GM12873 (cell line): Measurements from ENCODE around the gene NAP1L4.

Experiments
- TF ChIP-seq, protein P1 (sequence below): IDR thresholded peaks from 2 replicates; pipeline ENCODE4 v1.5.1; 2012; ENCODE audit warnings: low read depth, mild to moderate bottlenecking, moderate library complexity, low read length, control low read depth; ENCODE audit not compliant: insufficient read depth; ENCODE audit errors: missing control alignments

The NAP1L4 gene

DNA sequence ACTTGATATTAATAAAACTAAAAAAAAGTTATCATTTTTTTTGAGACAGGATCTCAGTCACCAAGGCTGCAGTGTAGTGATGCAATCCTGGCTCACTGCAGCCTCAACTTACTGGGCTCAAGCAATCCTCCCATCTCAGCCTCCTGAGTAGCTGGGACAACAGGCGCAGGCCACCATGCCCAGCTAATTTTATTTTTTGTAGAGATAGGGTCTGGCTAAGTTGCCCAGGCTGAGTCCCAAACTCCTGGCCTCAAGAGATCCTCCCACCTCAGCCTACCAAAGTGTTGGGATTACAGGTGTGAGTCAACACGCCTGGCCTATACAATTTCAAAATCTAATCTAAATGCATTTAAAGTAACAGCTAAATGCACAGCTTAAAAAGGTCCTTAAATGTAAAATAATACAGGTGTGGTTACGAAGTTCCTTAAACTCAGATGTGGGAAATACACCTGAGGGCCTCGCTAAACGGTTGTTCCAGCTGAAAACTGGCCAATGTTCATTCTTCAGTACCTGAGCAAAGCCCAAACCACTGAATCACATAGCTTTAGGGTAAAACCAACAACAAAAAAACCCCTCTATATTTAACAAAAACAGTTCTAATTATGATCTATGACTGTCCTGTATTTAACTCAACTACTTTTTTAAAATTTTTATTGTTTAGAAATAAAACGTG lies 11.8 kb downstream of the NAP1L4 start:
- TF ChIP-seq, protein P1, sequence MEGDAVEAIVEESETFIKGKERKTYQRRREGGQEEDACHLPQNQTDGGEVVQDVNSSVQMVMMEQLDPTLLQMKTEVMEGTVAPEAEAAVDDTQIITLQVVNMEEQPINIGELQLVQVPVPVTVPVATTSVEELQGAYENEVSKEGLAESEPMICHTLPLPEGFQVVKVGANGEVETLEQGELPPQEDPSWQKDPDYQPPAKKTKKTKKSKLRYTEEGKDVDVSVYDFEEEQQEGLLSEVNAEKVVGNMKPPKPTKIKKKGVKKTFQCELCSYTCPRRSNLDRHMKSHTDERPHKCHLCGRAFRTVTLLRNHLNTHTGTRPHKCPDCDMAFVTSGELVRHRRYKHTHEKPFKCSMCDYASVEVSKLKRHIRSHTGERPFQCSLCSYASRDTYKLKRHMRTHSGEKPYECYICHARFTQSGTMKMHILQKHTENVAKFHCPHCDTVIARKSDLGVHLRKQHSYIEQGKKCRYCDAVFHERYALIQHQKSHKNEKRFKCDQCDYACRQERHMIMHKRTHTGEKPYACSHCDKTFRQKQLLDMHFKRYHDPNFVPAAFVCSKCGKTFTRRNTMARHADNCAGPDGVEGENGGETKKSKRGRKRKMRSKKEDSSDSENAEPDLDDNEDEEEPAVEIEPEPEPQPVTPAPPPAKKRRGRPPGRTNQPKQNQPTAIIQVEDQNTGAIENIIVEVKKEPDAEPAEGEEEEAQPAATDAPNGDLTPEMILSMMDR, result no peak

DNA sequence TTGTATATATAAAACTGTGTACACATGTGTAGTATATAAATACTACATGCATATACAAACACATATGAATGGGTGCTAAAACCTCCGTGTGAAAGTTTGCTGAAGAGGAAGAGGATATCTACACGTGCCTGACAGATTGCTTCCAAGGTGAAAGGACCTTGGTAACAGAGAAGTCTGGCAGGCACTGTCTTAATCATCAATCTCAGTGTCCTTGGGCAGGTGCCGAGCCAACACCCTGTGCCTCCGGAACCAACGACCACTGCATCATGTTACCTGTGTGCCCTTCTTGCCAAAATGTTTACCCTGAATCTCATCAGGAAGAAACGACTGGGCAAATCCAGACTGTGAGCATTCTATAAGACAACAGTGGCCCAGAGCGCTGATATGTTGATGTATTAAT lies 15.0 kb downstream of the NAP1L4 start:
- TF ChIP-seq, protein P1, result no peak

DNA sequence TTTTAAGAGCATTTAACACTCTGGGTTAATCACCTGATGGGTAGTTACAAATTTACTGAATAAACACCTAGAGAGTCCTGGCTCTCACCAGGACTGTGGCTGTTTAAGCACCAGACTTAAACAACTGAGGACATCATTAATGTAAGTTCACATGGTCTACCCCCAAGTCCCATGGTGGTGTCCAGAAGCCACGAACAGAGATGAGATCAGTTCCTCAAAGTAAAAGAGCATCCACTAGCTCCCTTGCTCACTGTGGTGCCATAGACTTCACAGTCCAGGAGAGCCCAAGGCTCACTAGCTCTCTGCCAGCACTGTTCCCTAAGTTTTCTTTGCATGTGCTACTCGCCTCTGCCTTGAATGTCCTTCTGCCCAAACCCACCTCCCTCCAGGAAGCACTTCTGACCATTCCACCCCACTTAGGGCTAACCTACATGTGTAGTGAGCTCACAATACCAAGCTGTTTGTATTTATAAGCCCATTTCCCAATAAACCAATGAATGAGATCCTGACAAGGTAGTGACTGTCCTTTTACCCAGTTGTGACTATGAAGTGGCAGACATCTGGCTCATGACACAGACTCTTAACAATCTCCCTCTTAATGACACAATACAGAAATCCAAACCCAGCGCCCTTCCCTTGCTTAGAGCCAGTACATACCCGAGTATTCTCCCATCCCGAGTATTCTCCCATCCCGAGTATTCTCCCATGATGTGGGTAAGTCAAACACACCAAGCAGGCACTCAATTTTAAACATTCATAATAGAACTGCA lies 15.7 kb downstream of the NAP1L4 start:
- TF ChIP-seq, protein P1, result no peak

DNA sequence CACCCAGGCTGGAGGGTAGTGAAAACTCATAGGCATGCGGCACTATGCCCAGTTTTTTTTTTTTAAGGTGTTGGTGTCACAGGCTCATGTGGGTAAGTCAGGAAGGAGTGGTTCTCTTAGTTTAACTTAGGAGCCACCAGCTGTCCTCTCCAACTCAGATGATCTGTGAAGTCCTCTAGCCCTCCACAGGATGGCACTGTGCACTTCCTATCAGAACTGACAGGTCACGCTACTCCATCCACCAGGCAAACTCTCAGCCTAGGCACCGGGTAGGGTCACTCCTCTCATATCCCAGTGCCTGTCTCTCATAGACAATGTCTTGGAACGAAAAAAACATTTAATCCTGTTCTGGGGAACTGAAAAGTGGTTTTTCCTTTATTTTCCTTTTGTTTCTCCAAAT lies 16.5 kb downstream of the NAP1L4 start:
- TF ChIP-seq, protein P1, result peak; percentile 62

DNA sequence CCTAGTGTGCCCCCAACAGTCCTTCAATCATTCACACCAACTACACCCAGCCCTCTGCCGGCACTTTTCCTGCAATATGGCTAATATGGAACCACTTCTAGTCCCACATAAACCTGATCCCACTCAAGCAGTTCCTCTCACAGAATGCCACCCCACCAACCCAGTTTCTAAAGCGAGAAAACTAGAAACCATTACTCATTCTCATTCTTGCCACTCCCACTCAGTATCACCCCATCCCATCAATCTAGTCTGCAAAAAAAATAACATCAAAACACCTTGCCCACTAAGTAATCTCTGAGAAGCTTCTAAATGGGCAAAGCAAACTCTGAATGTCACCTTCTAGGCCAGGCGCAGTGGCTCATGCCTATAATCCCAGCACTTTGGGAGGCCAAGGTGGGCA lies 17.9 kb downstream of the NAP1L4 start:
- TF ChIP-seq, protein P1, result no peak

DNA sequence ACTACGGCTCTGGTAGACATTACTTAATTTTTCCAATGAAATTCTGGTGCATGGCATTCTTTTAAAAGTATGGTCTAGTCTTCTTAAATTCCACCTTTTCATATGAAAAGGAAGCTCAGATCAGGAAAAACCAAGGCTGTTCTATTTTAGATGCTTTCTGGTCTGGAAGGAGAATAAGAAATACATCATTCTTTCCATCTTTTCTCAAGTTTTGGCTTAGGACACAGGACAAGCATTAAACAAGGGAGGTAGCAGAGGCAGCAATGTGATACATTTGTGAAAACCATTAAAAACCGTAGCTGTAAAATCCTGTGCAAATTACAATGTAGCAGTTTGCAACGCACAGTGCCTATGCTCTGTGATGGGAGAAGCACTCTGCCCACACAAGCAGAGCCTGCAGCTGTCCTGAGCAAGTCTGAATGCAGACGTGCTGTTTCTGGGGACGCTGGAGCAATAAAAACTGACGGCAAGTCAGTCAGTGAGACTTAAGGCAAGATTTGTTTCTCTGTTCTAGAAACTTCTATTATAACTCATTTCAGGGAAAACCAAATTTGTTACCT lies 23.7 kb downstream of the NAP1L4 start:
- TF ChIP-seq, protein P1, result no peak

DNA sequence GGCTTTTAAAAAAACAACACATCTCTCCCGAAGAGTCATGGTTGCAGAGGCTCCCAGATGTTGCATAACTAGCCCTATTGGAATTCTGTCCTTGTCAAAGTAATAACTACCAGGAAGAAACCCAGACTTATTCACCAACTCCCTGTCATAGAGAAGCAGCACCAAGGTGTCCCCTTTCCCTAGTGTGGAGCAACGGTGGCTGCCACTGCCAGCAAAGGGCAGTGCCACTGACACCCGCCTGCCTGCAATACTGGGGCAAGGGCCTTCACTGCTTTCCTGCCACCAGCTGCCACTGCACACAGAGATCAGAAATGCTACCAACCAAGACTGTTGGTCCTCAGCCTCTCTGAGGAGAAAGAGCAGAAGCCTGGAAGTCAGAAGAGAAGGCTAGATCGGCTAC lies 27.3 kb downstream of the NAP1L4 start:
- TF ChIP-seq, protein P1, result no peak
